Kidney (tissue), 14 donors: ENCODE measurements around the gene DLX4. TPM values are rescaled to one million over a fixed set of nuclear protein-coding genes. Genes with fewer than 3 reads are reported as not detected.

Source experiments
- DNase-seq, 5 donors: peaks; one replicate each; pipeline ENCODE4 v3.0.0-alpha.2; 2013 to 2020
- FAIRE-seq: peaks from 2 replicates; lab custom pipeline; 2012; peaks lifted over from hg19 to GRCh38; lab: Jason Lieb, UNC
- H3K27ac ChIP-seq, 2 donors: one replicate each; pipeline ENCODE4 v1.7.0; 2013; ENCODE audit warnings: low read depth in 2 of 2, low read length in 2 of 2, inconsistent platforms in 1 of 2
- H3K27me3 ChIP-seq: one replicate; pipeline ENCODE4 v1.7.1; 2013; ENCODE audit warnings: low read length, inconsistent platforms; ENCODE audit not compliant: control insufficient read depth, insufficient read depth
- H3K36me3 ChIP-seq, 3 donors: one replicate each; pipeline versions ENCODE4 v1.7.0 to v1.7.1; 2013; ENCODE audit warnings: low read length in 3 of 3, control low read depth in 1 of 3, inconsistent platforms in 1 of 3; ENCODE audit not compliant: insufficient read depth in 3 of 3, control insufficient read depth in 2 of 3
- H3K4me1 ChIP-seq, 3 donors: one replicate each; pipeline versions ENCODE4 v1.7.0 to v1.7.1; 2013; ENCODE audit warnings: low read length in 3 of 3, inconsistent platforms in 1 of 3, low read depth in 1 of 3; ENCODE audit not compliant: control insufficient read depth in 2 of 3, insufficient read depth in 2 of 3
- H3K4me3 ChIP-seq, 3 donors: one replicate each; pipeline versions ENCODE4 v1.7.0 to v1.8.1; 2013; ENCODE audit warnings: low read length in 3 of 3, control low read depth in 1 of 3, inconsistent platforms in 1 of 3
- H3K9ac ChIP-seq, 3 donors: one replicate each; pipeline versions ENCODE4 v1.7.0 to v1.7.1; 2013; ENCODE audit warnings: low read length in 3 of 3, control low read depth in 1 of 3, inconsistent platforms in 1 of 3
- H3K9me3 ChIP-seq, 3 donors: one replicate each; pipeline versions ENCODE4 v1.7.0 to v1.7.1; 2013; ENCODE audit warnings: low read length in 3 of 3, control low read depth in 1 of 3, inconsistent platforms in 1 of 3; ENCODE audit not compliant: control insufficient read depth in 2 of 3, insufficient read depth in 1 of 3
- intact Hi-C: fragments of 100-400 bp; cut with DNase I; formaldehyde crosslinking; loops from one replicate; pipeline ENCODE4 v1.11.1; 2022
- polyA plus RNA-seq: library from polyadenylated mRNA; stranded (reverse); fragments of 350-450 nt; fragmentation: Illumina TruSeq; extraction: RNeasy Lipid Tissue Mini Kit (QIAGEN cat#74804); gene quantifications from one replicate; pipeline ENCODE4 v1.2.3, GENCODE V29; 2014; ENCODE audit warnings: low read depth, low replicate concordance; ENCODE audit not compliant: insufficient read depth
- total RNA-seq: library from RNA; stranded (reverse); fragmentation: NEBNext Ultra II Directional; extraction: Animal tissue kit (Norgen Biotek cat#: 25700); gene quantifications from one replicate; pipeline ENCODE4 v1.2.1, GENCODE V29; 2021
- TF ChIP-seq, protein P1 (sequence below): IDR thresholded peaks from 3 replicates; pipeline ENCODE4 v1.5.1; 2012; ENCODE audit warnings: mild to moderate bottlenecking, moderate library complexity, borderline replicate concordance; ENCODE audit not compliant: insufficient read depth; ENCODE audit errors: extremely low read depth
- donor health status: control.
- donor health status: control.
- donor health status: control.
- donor health status: control.
- donor health status: control.
- donor health status: DM: yes; HTN: yes; CAD: no.
- donor health status: Normal renal cell carcinoma (clear cell type).

Gene DLX4
- total and polyA plus RNA-seq, 2 donors from 2014 or later, result 0.44 TPM; not detected in 1

DNA sequence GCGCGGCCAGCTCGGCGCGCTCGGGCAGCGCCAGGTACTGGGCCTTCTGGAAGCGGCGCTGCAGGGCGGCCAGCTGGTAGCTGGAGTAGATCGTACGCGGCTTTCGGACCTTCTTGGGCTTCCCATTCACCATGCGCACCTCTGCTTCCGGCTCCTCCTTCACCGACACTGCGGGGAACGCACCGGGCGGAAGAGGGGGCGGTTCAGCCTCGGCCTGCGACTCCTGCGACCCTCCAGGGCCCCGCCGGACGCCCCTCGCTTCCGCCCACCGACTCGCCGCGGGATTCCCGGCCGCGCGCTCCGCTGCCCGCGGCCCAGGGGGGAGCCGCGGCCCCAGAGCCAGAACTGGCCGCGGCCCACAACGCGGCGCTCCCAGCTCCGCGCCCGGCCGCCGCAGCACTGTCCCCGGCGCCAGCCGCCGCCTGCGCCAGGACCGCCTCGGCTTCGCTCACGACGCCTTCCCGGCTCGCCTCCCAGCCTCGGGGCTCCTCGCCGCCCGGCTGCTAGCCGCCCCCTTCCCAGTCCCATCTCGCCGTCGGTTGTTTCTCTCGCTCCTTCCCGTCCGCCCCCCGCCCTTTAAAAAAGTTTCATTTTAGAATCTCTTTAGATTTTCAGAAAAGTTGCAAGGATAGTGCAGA, 24.6 kb downstream of the DLX4 start:
- H3K36me3 ChIP-seq, result no peaks in the 10 kb centered on the region
- H3K27ac ChIP-seq, result no peak overlapping the region
- peaks cover 37% of the 10 kb centered on the region for H3K27me3 ChIP-seq
- peaks cover 0 to 2% (median 0%) of the 10 kb centered on the region in 3 donors for H3K9me3 ChIP-seq
- peaks cover 0 to 16% (median 11%) of the 10 kb centered on the region in 3 donors for H3K4me1 ChIP-seq
- no peak for FAIRE-seq
- H3K9ac ChIP-seq, result no peak overlapping the region
- H3K4me3 ChIP-seq, result peak overlapping the region in 2 of 3 donors; percentile 41 to 53
- DNase-seq, result peak in 4 of 5 donors; percentile 50 to 74 (median 65)
- intact Hi-C loops, result loop anchor here (10.0 kb wide), 1 partner anchor 429 kb away; no protein-coding TSS in a partner anchor
- TF ChIP-seq, protein P1, sequence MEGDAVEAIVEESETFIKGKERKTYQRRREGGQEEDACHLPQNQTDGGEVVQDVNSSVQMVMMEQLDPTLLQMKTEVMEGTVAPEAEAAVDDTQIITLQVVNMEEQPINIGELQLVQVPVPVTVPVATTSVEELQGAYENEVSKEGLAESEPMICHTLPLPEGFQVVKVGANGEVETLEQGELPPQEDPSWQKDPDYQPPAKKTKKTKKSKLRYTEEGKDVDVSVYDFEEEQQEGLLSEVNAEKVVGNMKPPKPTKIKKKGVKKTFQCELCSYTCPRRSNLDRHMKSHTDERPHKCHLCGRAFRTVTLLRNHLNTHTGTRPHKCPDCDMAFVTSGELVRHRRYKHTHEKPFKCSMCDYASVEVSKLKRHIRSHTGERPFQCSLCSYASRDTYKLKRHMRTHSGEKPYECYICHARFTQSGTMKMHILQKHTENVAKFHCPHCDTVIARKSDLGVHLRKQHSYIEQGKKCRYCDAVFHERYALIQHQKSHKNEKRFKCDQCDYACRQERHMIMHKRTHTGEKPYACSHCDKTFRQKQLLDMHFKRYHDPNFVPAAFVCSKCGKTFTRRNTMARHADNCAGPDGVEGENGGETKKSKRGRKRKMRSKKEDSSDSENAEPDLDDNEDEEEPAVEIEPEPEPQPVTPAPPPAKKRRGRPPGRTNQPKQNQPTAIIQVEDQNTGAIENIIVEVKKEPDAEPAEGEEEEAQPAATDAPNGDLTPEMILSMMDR, result no peak

DNA sequence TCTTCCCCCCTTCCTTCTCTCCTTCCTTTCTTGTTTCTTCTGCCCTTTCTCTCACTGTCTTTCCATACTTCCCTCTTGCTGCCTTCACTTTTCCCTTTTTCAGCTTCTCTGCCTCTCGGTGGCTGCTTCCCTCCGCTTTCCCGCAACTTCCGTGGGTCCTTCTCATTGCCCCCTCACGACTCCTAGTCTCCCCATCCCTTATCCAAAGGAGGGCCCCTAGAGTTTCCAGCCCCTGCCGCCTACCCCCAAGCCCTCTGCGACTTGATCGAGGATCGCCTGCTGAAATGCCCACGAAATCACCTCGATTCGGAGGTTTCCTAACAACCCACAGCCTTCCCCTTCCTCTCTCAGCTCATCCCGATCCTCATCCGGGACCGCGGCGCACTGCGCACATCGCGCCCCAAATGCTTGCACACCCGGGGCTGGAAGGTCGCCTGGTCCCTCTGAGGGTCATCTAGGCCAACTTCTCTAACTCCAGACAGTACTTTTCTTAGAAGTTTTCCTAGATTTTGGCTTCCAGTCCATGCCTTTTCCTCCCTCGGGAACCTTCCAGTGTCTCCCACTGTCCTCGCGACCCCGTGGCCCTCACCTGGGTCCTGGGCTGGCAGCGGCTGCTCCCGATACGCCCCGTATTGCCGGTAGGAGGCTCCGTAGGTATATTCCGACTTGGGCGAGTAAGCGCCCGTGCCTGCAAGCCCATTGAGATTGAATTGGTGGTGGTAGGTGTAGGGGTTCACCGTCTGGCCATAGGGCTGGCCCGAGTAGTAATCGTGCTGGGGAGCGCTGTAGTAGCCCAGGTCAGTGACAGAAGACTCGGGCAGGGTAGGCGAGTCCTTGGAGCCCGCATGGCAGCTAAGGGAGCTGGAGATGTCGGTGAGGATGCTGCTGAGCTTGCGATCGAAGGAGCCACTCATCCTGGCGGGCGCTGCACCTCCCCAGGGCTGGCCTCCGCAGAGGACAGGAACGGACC, 25.4 kb downstream of the DLX4 start:
- Histone ChIP-seq H3K36me3 (no peaks in the 10 kb centered on the region), H3K9me3 (peaks cover 0 to 2% (median 0%) of the 10 kb centered on the region in 3 donors), H3K4me1 (peaks cover 0 to 16% (median 11%) of the 10 kb centered on the region in 3 donors), H3K4me3 (peak overlapping the region in 2 of 3 donors; percentile 41 to 53), H3K27me3 (peaks cover 34% of the 10 kb centered on the region), H3K9ac (no peak overlapping the region), H3K27ac (no peak overlapping the region)
- TF ChIP-seq, protein P1, result no peak
- FAIRE-seq (no peak), DNase-seq (peak in 2 of 5 donors; percentile 29 to 50)
- intact Hi-C loops, result loop anchor here (5.0 to 10.0 kb wide), 2 partner anchors 132 to 430 kb away; no protein-coding TSS in a partner anchor

DNA sequence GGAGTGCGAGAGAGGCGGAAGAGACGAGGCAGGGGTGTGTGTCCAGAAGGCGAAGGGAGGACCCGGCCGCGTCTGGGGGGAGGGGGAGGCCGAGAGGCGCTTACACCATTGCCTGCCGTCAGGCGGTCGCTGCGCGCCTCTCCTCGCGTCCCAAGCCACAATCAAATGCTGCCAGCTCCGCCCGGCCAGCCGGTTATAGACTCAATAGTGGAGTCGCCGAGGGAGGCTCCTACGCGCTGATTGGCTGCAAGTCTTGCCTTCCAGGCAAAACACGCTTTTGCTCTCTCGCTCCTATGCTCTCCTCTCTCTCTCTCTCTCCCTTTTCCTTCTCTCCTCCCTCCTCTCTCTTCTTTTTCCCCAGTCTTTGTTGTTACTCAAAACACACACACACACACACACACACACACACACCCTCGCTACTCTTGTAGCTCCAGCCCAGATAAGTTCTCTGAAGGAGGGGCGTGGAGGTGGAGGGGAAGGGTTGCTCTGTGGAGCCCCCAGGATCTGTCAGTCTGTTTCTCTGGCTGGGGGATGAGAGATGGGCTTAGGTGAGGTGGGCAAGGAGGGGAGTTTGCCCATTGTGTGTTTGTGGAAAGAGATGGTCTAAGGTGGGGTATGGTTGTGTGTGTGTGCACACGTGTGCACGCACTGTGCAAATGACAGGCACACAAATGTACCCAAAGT, 26.2 kb downstream of the DLX4 start, which contains the start of gene DLX3:
DLX3 (minus strand) TSS at position 170 of the 684 bp plus-strand sequence. CDS start 226 bp downstream, outside the sequence.
- Histone ChIP-seq H3K36me3 (no peaks in the 10 kb centered on the region), H3K9me3 (peaks cover 0 to 2% (median 0%) of the 10 kb centered on the region in 3 donors), H3K9ac (no peak within 1 kb of the TSS), H3K27me3 (peaks cover 34% of the 10 kb centered on the region), H3K4me1 (peaks cover 0 to 16% (median 11%) of the 10 kb centered on the region in 3 donors), H3K4me3 (peak within 1 kb of the TSS in 2 of 3 donors; percentile 41 to 53), H3K27ac (no peak within 1 kb of the TSS)
- DNase-seq, result peak; percentile 88 to 93 (median 91)
- TF ChIP-seq, protein P1, result no peak
- intact Hi-C loops, result loop anchor here (5.0 to 10.0 kb wide), 2 partner anchors 133 to 430 kb away; no protein-coding TSS in a partner anchor
- FAIRE-seq, result no peak
